NCI-H2107 treated with DMSO at 0.1 percent for 48 hours (cell line): ENCODE measurements around the gene PLA2G2D.
"Not testable (repeated sequence)": the region's sequence is repeated elsewhere in the genome, so short reads cannot be mapped to it uniquely, and the experiment has no call there.

Experiments
- DNase-seq: peaks from one replicate; lab custom pipeline; 2025; ENCODE audit not compliant: unreplicated experiment; lab: John Stamatoyannopoulos, UW

Gene PLA2G2D

DNA sequence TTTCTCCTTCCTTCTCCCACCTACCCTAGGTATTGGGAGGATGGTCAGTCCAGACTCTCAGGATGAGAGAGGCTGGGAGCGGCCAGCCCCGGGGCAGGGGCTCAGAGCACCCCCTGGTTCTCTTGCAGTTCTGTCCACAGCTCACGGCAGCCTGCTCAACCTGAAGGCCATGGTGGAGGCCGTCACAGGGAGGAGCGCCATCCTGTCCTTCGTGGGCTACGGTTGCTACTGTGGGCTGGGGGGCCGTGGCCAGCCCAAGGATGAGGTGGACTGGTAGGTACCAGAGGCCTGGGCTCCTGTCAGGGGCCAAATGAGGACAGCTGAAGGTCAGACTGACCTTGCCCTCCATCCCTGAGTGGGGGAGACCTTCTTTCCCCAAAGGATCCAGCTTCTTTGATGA is 24.0 kb upstream of the PLA2G2D start:
- DNase-seq = no peak

- DNase-seq = no peak
These were observed 22.8 kb upstream of the PLA2G2D start for GRCh38 chr1:20142001-20142710.

GRCh38 chr1:20141466-20141865 is 22.1 kb upstream of the PLA2G2D start:
- no peak for DNase-seq

DNA sequence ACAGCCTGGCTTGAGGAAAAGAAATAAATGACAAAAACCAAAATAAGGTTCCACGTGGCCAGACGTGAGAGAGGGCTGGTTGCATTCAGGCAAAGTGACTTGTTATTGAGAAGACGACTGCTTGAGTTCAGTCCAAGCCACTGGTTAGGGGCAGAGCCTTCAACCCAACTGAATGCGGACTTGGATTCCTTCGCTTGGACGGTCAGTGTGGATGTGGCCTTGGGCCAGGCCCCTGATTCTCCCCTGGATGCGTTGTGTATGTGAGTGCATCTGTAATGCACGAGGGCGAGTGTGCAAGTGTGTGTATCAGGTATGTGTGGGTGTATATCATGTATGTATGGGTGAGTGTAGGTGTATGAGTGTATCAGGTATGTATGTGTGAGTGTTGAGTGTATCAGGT is 21.7 kb upstream of the PLA2G2D start:
- no peak for DNase-seq

DNA sequence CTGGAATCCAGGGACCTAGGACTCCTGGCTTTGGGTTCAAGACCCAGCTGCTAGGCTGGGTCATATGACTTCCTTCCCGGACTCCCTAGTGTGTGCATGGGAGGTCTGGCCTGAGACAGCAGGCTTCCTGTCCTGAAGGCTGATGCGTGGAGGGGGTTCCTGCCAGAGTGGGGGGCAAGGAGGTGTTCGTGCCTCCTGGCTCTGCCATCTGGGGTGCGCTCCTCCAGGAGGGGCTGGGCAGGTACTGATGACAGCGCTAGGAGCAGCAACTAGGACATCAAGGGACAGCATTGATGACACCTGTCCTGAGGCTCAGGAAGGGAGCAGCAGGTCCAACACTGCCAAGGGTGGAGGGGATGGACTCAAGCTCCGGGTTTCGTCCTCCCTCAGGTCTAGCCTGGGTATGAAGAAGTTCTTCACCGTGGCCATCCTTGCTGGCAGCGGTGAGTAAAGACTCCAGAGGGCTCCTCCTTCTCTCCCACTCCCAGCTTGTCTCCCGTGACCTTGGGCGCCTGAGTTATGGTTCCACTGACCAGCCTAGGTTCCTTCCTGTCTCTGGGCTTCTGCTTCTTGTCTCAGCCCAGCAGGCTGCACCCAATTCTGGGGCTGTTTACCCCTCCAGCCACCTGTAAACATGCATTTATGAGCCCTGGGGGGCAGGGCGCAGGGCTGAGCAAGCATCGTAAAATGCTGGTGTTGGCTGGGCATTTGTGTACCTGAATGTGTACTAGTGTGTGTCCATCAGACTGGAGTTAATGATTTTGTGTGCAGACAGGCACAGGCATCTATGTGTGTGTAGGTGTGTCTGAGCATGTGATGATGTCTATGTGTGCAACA is 20.7 kb upstream of the PLA2G2D start:
- DNase-seq = no peak

- DNase-seq = no peak
These were observed 19.7 kb upstream of the PLA2G2D start, which contains the start of gene PLA2G2F for GRCh38 chr1:20138961-20139550. Gene PLA2G2F (plus strand): TSS chr1:20139323. CDS start chr1:20139428, 105 bp downstream.

- no peak for DNase-seq
These were observed 19.0 kb upstream of the PLA2G2D start for GRCh38 chr1:20138346-20138745.

DNA sequence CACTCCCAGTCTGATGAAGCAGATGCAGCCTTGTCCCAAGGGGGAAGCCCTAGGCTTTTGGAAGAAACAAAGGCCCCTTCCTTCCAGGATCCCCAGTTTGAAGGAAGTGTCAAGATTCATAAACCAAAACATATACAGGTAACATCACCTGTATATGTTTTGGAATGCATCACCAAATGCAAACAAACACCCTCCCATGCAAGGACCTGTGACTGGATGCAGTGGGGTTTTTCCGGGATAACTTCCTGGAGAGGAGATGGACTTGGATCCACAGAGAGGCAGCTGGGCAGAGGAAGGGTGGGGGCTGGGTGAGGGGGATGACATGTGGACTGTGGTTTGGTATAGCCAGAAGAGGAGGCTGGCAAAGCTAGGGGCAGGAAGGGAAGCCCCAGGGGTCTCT is 18.3 kb upstream of the PLA2G2D start:
- no peak for DNase-seq

- DNase-seq = no peak
These were observed 17.7 kb upstream of the PLA2G2D start for GRCh38 chr1:20137055-20137454.

- DNase-seq = no peak
These were observed 16.9 kb upstream of the PLA2G2D start for GRCh38 chr1:20136249-20136648.

DNA sequence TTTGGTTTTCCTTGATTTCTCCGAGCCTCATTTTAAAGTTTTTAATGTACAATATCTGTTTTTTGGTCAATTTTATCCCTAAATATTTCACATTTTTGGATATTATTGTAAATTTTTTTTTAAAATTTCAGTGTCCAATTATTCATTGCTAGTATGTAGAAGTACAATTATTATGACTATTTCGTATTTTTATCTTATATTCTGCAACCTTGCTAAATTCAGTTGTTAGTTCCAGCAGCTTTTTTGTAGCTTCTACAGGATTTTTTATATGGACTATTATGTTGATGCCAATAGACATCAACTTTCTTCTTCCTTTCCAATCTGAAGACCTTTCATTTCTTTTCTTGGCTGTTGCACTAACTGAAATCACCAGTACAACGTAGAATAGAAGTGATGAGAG is 15.7 kb upstream of the PLA2G2D start:
- DNase-seq = no peak

DNA sequence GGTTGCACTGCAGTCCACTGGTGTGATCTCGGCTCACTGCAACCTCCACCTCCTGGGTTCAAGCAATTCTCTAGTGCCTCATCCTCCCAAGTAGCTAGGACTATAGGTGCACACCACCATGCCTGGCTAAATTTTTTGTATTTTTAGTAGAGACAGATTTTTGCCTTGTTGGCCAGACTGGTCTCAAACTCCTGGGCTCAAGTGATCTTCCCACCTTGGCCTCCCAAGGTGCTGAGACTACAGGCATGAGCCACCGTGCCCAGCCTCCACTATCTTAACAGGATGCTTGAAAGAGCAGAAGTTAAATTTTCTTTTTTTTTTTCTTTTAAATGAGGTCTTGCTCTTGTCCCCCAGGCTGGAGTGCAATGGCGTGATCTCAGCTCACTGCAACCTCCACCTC is 11.2 kb upstream of the PLA2G2D start:
- DNase-seq = not testable (repeated sequence)

DNA sequence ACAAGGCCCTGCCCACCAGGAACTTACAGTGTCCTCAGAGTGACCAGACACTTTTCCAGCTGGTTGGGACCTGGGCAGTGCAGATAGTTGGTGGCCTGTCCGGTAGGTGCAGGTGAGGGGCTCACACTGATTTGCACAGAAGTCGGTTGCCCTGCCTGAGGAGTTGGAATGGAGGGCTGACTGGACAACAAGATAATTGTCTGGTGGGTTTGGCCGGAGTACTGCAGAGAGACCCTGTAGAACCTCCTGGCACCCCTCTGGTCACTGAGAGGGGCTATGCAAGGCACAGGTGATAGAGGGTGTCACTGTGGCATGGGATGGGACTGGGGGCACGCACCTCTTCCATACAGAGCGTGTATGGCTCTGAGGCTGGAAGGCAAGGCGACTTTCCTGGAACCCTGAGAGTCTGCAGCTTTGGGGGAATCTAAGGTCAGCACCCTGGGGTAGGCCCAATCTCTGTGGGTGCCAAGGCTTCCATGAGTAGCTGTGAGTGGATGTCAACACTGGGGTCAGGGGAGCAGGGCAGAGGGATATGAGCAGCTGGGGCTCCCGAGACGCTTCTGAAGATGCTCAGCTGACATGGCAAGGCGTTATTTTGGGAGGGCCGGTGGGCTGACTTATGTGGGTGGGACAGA is 7.6 kb upstream of the PLA2G2D start:
- no peak for DNase-seq

DNA sequence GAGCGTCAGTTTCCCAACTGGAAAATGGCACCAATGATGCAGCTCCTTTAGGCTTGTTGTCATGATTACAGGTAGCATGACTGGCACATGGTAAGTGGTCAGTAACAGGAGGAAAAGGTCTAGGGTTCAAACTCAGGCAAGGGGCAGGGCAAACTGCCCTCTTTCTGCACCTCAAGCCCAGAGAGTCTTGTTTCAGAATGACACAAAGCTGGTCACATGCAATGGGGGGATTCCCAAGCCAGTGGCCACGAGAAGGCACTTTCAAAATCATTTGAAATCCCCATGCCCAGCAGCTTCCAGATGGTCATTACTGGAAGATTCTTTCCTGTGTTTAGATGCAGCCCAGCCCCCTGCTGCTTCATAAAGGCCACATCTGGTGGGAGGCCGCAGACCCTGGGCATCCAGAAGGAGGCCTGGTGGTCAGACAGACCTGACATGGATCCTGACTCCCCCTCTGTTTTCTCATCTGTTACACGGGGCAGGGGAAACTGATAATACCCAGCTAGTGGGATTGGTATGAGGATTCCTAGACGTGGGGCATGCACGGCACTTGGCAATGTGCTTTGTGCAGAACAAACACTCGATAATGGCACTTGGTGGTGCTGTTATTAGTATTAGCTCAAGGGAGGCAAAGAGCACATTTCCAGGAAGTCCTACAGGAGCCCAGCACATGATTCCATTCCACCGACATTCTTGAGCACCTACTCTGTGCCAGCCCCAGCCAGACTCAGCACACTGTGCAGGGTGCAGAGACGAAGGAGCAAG is 6.9 kb upstream of the PLA2G2D start:
- no peak for DNase-seq

- no peak for DNase-seq
These were observed 5.8 kb upstream of the PLA2G2D start for GRCh38 chr1:20125100-20125499.

- no peak for DNase-seq
These were observed 5.2 kb upstream of the PLA2G2D start for GRCh38 chr1:20124456-20125057.

DNA sequence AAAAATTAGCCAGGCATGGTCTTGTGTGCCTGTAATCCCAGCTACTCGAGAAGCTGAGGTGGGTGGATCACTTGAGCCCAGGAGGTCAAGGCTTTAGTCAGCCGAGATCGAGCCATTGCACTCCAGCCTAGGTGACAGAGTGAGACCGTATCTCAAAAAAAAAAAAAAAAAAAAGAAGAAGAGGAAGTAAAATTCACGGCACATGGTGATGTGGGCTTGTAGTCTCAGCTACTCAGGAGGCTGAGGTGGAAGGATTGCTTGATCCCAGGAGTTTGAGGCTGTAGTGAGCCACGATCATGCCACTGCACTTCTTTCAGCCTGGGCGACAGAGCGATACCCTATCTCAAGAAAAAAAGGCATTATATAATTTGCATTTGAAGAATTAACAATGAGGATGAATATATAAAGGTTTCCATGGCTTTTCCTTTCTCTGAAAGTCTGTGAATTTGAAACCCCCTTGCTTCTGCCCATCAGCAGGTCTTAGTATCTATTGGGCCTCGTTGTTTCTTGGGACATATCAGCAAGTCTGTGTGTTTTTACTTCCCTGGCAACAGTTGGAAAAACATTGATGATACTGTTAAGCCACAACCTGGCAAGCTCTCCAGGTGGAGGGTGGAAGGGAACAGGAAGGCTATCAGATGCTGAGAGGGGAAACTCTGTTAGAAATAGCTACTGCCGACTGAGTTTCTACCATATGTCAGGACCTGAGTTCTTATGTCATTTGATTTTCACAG is 4.6 kb upstream of the PLA2G2D start:
- no peak for DNase-seq

DNA sequence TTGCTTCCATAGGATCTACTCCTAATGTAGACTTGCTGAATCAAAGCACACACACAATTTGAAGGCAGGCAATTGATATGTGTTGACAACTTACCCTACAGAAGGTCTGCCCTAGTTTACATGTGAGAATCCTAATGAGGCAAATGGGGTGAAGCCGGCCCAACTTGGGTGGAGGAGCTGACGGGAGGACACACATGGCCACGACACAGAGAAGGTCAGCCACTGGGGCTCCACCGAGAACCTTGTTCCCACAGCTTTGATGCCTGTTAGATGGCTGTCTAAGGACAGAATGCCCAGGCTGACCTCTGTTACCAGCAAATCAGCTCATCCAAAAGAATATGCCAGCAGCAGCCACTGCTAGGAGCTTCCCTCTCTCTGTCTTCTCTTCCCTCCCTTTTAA is 1.5 kb upstream of the PLA2G2D start:
- DNase-seq = no peak

DNA sequence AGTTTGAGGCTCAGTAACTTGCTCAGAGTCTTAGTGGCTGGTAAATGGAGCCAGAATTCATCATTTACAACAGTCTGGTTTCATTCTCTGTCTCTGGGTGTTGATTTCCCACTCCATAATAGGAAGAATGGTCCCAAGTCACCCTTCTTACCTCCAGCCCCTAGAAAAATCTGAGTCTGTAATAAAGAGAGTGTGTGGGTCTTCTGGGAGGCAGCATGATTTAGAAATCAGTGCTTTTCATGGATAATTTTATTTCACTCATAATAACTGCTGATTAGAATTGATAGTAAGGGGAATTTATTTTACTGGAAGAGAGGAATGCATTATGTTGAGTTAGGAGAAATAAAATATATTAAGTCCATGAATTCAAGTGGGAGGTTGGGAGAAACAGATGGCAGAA is 2.1 kb downstream of the PLA2G2D start:
- no peak for DNase-seq

DNA sequence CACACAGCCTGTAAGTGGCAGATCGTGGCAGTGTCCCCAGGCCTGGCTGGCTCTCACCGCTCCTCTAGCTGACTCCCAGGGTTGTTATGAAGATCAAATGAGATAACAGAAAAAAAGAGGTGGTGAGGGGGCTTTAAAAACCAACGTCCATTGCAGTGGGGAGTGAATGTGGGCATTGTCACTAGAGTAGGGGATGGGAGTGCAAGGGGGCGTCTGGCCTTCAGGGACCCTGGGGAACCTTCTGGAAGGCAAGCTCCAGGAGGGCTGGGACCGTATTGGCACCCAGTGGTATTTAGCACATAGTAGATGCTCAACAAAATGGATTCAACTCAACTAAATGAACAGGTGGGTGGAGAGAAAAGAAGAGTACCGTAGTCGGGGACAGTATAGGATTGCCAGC is 3.4 kb downstream of the PLA2G2D start:
- no peak for DNase-seq
